HCT116 (cell line): ENCODE results near the gene ANKRD22. TPM values are rescaled to one million over a fixed set of nuclear protein-coding genes. Genes with fewer than 3 reads are reported as not detected.

Source experiments
- ATAC-seq: fragments of 200-7000 bp; cut with Tn5 transposase; 2 replicates; pipeline ENCODE4 v1.9.1; 2020; ENCODE audit warnings: mild to moderate bottlenecking, moderate library complexity
- BruUV-seq: library from RNA; stranded (reverse); fragments of 400-500 nt; replicated peaks from 2 replicates; lab custom pipeline; 2021; lab: Mats Ljungman, UMichigan
- CTCF ChIA-PET: fragments of 300-600 bp; sonication (Branson Sonifier 250); formaldehyde crosslinking; loops from one replicate; lab custom pipeline; 2021; ENCODE audit warnings: antibody characterized with exemption; lab: Charles Lee
- POLR2A ChIA-PET: fragments of 300-600, 350-600 bp; sonication (Branson Sonifier 250); formaldehyde crosslinking; loops from one replicate; lab custom pipeline; 2021; ENCODE audit warnings: antibody characterized with exemption; lab: Charles Lee
- RAD21 ChIA-PET, 2 experiments: fragments of 300-600 bp; sonication (Branson Sonifier 250); formaldehyde crosslinking; loops; one replicate each; lab custom pipeline; 2023; ENCODE audit warnings: low total read pairs in 2 of 2; ENCODE audit not compliant: uncharacterized antibody in 2 of 2, unreplicated experiment in 2 of 2, low non-redundant PET in 1 of 2; lab: Charles Lee
- DNase-seq: peaks from one replicate; pipeline ENCODE4 v3.0.0-alpha.2; 2010; ENCODE audit warnings: low read depth, low spot score
- H2AFZ ChIP-seq: fragments of 200-600 bp; shearing (Covaris generic), sonication (generic); 2 replicates; pipeline ENCODE4 v1.6.1; 2017; ENCODE audit warnings: low read depth, mixed run types, mixed read lengths, antibody characterized with exemption, low read length; ENCODE audit not compliant: poor library complexity, severe bottlenecking
- H3K27ac ChIP-seq: 2 replicates; pipeline ENCODE4 v1.5.1; 2012; ENCODE audit warnings: low read depth, low read length
- H3K27me3 ChIP-seq: fragments of 200-600 bp; sonication (generic); 2 replicates; pipeline ENCODE4 v1.6.1; 2016; ENCODE audit warnings: mixed run types, low read length, mixed read lengths; ENCODE audit not compliant: insufficient read depth
- H3K36me3 ChIP-seq, 2 experiments: fragments of 200-500 bp in 1 of 2; fragments of 200-600 bp in 1 of 2; sonication (Bioruptor generic) in 1 of 2; sonication (generic) in 1 of 2; 2 replicates each; pipeline versions ENCODE4 v1.5.1 to v1.6.1; 2014 to 2016; ENCODE audit warnings: low read length in 2 of 2, inconsistent platforms in 1 of 2, mixed read lengths in 1 of 2, mixed run types in 1 of 2; ENCODE audit not compliant: insufficient read depth in 2 of 2, control insufficient read depth in 1 of 2
- H3K4me1 ChIP-seq, 2 experiments: fragments of 200-600 bp in 1 of 2; sonication (generic) in 1 of 2; 2 replicates each; pipeline versions ENCODE4 v1.5.1 to v1.6.1; 2012 to 2017; ENCODE audit warnings: low read length in 2 of 2, inconsistent platforms in 1 of 2, mild to moderate bottlenecking in 1 of 2, mixed read lengths in 1 of 2, mixed run types in 1 of 2, moderate library complexity in 1 of 2; ENCODE audit not compliant: insufficient read depth in 2 of 2, control insufficient read depth in 1 of 2
- H3K4me2 ChIP-seq: fragments of 200-600 bp; sonication (generic); 2 replicates; pipeline ENCODE4 v1.6.1; 2017; ENCODE audit warnings: mixed run types, low read length, mixed read lengths
- H3K4me3 ChIP-seq, 2 experiments: fragments of 200-600 bp in 1 of 2; sonication (generic) in 1 of 2; replicated peaks in 1 of 2; 2 replicates each; pipeline ENCODE4 v1.5.1; 2011 to 2016; ENCODE audit warnings: low read length in 2 of 2, control low read depth in 1 of 2, low read depth in 1 of 2, mild to moderate bottlenecking in 1 of 2, mixed read lengths in 1 of 2, mixed run types in 1 of 2
- H3K79me2 ChIP-seq: fragments of 200-600 bp; sonication (generic); 2 replicates; pipeline ENCODE4 v1.6.1; 2017; ENCODE audit warnings: mild to moderate bottlenecking, mixed run types, low read length, moderate library complexity, mixed read lengths; ENCODE audit not compliant: insufficient read depth
- H3K9ac ChIP-seq: fragments of 200-600 bp; sonication (generic); 2 replicates; pipeline ENCODE4 v1.6.1; 2016; ENCODE audit warnings: low read length, mixed read lengths
- H3K9me2 ChIP-seq: fragments of 200-600 bp; sonication (generic), shearing (Covaris generic); 2 replicates; pipeline ENCODE4 v1.6.1; 2017; ENCODE audit warnings: mixed run types, mild to moderate bottlenecking, moderate library complexity; ENCODE audit not compliant: insufficient read depth
- H3K9me3 ChIP-seq, 2 experiments: fragments of 200-500 bp in 1 of 2; fragments of 200-600 bp in 1 of 2; sonication (Bioruptor generic) in 1 of 2; sonication (generic) in 1 of 2; 2 replicates each; pipeline ENCODE4 v1.6.1; 2014 to 2017; ENCODE audit warnings: low read length in 2 of 2, mixed read lengths in 2 of 2, inconsistent platforms in 1 of 2, low read depth in 1 of 2, mild to moderate bottlenecking in 1 of 2, mixed run types in 1 of 2, moderate library complexity in 1 of 2; ENCODE audit not compliant: control insufficient read depth in 1 of 2, insufficient read depth in 1 of 2
- H4K20me1 ChIP-seq: fragments of 200-600 bp; sonication (generic), shearing (Covaris generic); 2 replicates; pipeline ENCODE4 v1.6.1; 2017; ENCODE audit warnings: mixed run types, mild to moderate bottlenecking, moderate library complexity; ENCODE audit not compliant: insufficient read depth
- CBX3 ChIP-seq: IDR thresholded peaks from 2 replicates; pipeline ENCODE4 v1.6.1; 2012; ENCODE audit warnings: low read depth
- EGR1 ChIP-seq: IDR thresholded peaks from 2 replicates; pipeline ENCODE4 v1.6.1; 2012; ENCODE audit warnings: low read depth
- EZH2 ChIP-seq: fragments of 200-600 bp; sonication (generic); IDR thresholded peaks from 2 replicates; pipeline ENCODE4 v1.6.1; 2017; ENCODE audit warnings: antibody characterized with exemption, mixed run types
- FOSL1 ChIP-seq: IDR thresholded peaks from 2 replicates; pipeline ENCODE4 v1.6.1; 2012; ENCODE audit warnings: low read depth
- RAD21 ChIP-seq: IDR thresholded peaks from 2 replicates; pipeline ENCODE4 v1.6.1; 2012; ENCODE audit warnings: low read depth, mild to moderate bottlenecking
- SIN3A ChIP-seq: IDR thresholded peaks from 2 replicates; pipeline ENCODE4 v1.6.1; 2012; ENCODE audit warnings: low read depth
- ZNF274 ChIP-seq: fragments of 200-500 bp; sonication (Bioruptor generic); IDR thresholded peaks from 2 replicates; pipeline ENCODE4 v1.6.1; 2014; ENCODE audit warnings: mild to moderate bottlenecking, low read depth, low read length, inconsistent platforms
- intact Hi-C: fragments of 100-400 bp; cut with micrococcal nuclease; formaldehyde crosslinking; loops from 2 replicates; pipeline ENCODE4 v1.10.0; 2022
- total RNA-seq: library from RNA; stranded (reverse); gene quantifications from one replicate; pipeline ENCODE4 v1.2.1, GENCODE V29; 2021; ENCODE audit not compliant: unreplicated experiment
- TF ChIP-seq, protein P1 (sequence below), 3 experiments: fragments of 200-600 bp in 1 of 3; sonication (generic) in 1 of 3; IDR thresholded peaks in 2 of 3; conservative IDR thresholded peaks in 1 of 3; 2 replicates each; pipeline ENCODE4 v1.5.1; 2012 to 2017; ENCODE audit warnings: low read depth in 2 of 3, low read length in 2 of 3, antibody characterized with exemption in 1 of 3, borderline replicate concordance in 1 of 3, control low read depth in 1 of 3, mild to moderate bottlenecking in 1 of 3, mixed read lengths in 1 of 3, mixed run types in 1 of 3, moderate library complexity in 1 of 3; ENCODE audit not compliant: insufficient read depth in 1 of 3
- TF ChIP-seq, protein P2 (sequence below): IDR thresholded peaks from 2 replicates; pipeline ENCODE4 v1.6.1; 2012
- TF ChIP-seq, protein P3 (sequence below): IDR thresholded peaks from 2 replicates; pipeline ENCODE4 v1.6.1; 2012; ENCODE audit warnings: low read depth
- TF ChIP-seq, protein P4 (sequence below): IDR thresholded peaks from 2 replicates; pipeline ENCODE4 v1.6.1; 2012
- TF ChIP-seq, protein P5 (sequence below): IDR thresholded peaks from 2 replicates; pipeline ENCODE4 v1.6.1; 2011; ENCODE audit warnings: mild to moderate bottlenecking, low read length, moderate library complexity; ENCODE audit not compliant: insufficient replicate concordance; ENCODE audit errors: extremely low read depth

Gene ANKRD22
- total RNA-seq, 1 experiment from 2014 or later, result 2.3 TPM

DNA sequence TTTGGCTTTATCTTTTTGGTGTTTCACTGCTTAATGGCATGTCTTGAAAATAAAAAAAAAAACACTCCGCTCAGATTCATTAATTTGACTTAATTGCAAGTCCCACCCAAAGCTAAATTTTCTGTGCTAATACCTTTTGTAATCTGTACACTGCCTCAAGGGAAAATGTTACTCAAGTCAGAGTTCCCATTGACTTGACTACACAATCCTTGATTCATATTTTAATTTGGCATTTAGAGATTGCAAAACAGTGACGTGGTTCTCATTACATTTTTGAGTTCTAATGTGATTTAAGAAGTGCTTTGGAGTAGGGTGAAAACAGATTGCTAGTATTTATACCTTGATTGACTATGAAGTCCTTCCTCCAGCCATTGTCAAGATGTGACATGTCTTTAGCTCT, 70.4 kb downstream of the ANKRD22 start:
- intact Hi-C loops, result no loop called here

More for the DNA sequence above, 70.4 kb downstream of the ANKRD22 start:
- H3K9me2 ChIP-seq, result no peaks in the 10 kb centered on the region; the same call in 1 of the 2 replicates
- TF ChIP-seq, protein P1, sequence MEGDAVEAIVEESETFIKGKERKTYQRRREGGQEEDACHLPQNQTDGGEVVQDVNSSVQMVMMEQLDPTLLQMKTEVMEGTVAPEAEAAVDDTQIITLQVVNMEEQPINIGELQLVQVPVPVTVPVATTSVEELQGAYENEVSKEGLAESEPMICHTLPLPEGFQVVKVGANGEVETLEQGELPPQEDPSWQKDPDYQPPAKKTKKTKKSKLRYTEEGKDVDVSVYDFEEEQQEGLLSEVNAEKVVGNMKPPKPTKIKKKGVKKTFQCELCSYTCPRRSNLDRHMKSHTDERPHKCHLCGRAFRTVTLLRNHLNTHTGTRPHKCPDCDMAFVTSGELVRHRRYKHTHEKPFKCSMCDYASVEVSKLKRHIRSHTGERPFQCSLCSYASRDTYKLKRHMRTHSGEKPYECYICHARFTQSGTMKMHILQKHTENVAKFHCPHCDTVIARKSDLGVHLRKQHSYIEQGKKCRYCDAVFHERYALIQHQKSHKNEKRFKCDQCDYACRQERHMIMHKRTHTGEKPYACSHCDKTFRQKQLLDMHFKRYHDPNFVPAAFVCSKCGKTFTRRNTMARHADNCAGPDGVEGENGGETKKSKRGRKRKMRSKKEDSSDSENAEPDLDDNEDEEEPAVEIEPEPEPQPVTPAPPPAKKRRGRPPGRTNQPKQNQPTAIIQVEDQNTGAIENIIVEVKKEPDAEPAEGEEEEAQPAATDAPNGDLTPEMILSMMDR (IDR thresholded peaks at IDR 0.05 in 2 of 3, conservative IDR thresholded peaks at IDR 0.05 in 1 of 3; ENCODE audit: borderline replicate concordance in 1 of 3, insufficient read depth in 1 of 3, low read depth in 2 of 3, low read length in 2 of 3), result no peak
- no peak for TF ChIP-seq EZH2
- TF ChIP-seq CBX3, result no peak
- TF ChIP-seq, protein P2, sequence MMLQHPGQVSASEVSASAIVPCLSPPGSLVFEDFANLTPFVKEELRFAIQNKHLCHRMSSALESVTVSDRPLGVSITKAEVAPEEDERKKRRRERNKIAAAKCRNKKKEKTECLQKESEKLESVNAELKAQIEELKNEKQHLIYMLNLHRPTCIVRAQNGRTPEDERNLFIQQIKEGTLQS, result no peak
- TF ChIP-seq, protein P3, sequence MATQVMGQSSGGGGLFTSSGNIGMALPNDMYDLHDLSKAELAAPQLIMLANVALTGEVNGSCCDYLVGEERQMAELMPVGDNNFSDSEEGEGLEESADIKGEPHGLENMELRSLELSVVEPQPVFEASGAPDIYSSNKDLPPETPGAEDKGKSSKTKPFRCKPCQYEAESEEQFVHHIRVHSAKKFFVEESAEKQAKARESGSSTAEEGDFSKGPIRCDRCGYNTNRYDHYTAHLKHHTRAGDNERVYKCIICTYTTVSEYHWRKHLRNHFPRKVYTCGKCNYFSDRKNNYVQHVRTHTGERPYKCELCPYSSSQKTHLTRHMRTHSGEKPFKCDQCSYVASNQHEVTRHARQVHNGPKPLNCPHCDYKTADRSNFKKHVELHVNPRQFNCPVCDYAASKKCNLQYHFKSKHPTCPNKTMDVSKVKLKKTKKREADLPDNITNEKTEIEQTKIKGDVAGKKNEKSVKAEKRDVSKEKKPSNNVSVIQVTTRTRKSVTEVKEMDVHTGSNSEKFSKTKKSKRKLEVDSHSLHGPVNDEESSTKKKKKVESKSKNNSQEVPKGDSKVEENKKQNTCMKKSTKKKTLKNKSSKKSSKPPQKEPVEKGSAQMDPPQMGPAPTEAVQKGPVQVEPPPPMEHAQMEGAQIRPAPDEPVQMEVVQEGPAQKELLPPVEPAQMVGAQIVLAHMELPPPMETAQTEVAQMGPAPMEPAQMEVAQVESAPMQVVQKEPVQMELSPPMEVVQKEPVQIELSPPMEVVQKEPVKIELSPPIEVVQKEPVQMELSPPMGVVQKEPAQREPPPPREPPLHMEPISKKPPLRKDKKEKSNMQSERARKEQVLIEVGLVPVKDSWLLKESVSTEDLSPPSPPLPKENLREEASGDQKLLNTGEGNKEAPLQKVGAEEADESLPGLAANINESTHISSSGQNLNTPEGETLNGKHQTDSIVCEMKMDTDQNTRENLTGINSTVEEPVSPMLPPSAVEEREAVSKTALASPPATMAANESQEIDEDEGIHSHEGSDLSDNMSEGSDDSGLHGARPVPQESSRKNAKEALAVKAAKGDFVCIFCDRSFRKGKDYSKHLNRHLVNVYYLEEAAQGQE, result no peak
- TF ChIP-seq, protein P4, sequence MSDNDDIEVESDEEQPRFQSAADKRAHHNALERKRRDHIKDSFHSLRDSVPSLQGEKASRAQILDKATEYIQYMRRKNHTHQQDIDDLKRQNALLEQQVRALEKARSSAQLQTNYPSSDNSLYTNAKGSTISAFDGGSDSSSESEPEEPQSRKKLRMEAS, result no peak
- no peak for TF ChIP-seq ZNF274
- TF ChIP-seq EGR1, result no peak
- TF ChIP-seq SIN3A, result no peak
- TF ChIP-seq FOSL1, result no peak
- TF ChIP-seq, protein P5, sequence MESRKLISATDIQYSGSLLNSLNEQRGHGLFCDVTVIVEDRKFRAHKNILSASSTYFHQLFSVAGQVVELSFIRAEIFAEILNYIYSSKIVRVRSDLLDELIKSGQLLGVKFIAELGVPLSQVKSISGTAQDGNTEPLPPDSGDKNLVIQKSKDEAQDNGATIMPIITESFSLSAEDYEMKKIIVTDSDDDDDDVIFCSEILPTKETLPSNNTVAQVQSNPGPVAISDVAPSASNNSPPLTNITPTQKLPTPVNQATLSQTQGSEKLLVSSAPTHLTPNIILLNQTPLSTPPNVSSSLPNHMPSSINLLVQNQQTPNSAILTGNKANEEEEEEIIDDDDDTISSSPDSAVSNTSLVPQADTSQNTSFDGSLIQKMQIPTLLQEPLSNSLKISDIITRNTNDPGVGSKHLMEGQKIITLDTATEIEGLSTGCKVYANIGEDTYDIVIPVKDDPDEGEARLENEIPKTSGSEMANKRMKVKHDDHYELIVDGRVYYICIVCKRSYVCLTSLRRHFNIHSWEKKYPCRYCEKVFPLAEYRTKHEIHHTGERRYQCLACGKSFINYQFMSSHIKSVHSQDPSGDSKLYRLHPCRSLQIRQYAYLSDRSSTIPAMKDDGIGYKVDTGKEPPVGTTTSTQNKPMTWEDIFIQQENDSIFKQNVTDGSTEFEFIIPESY, result no peak
- TF ChIP-seq RAD21, result no peak
- no peak overlapping the region for H2AFZ ChIP-seq
- POLR2A ChIA-PET, result no interaction called here
- H4K20me1 ChIP-seq, result no peaks in the 10 kb centered on the region
- no peak overlapping the region for H3K9ac ChIP-seq
- H3K4me2 ChIP-seq, result no peak overlapping the region
- no peaks in the 10 kb centered on the region for H3K27me3 ChIP-seq
- DNase-seq (no peak), ATAC-seq (no peak)
- H3K27ac ChIP-seq, result no peak overlapping the region
- no peak overlapping the region for H3K4me3 ChIP-seq
- no peaks in the 10 kb centered on the region for H3K36me3 ChIP-seq
- CTCF ChIA-PET, result no interaction called here
- RAD21 ChIA-PET, result no interaction called here
- no TSS peak for BruUV-seq
- H3K4me1 ChIP-seq, result no peaks in the 10 kb centered on the region
- no peaks in the 10 kb centered on the region for H3K9me3 ChIP-seq
- no peaks in the 10 kb centered on the region for H3K79me2 ChIP-seq
